Endothelial cell of umbilical vein (primary cell): ENCODE results near the gene PKP3. TPM values are rescaled to one million over a fixed set of nuclear protein-coding genes. Genes with fewer than 3 reads are reported as not detected.
"Not testable (repeated sequence)": the region's sequence is repeated elsewhere in the genome, so short reads cannot be mapped to it uniquely, and the experiment has no call there.

Experiments
- BruUV-seq: library from RNA; stranded (reverse); fragments of 400-500 nt; replicated peaks from 2 replicates; lab custom pipeline; 2021; lab: Mats Ljungman, UMichigan
- CTCF ChIA-PET: fragments of 300-600, 350-600 bp; sonication (Branson Sonifier 250); formaldehyde crosslinking; loops from one replicate; lab custom pipeline; 2021; ENCODE audit warnings: antibody characterized with exemption, inconsistent platforms; lab: Charles Lee
- POLR2A ChIA-PET: fragments of 300-600, 350-600 bp; sonication (Branson Sonifier 250); formaldehyde crosslinking; loops from one replicate; lab custom pipeline; 2021; ENCODE audit warnings: antibody characterized with exemption, inconsistent platforms; lab: Charles Lee
- DNase-seq: peaks from one replicate; pipeline ENCODE4 v3.0.0-alpha.2; 2011; ENCODE audit warnings: low read depth, low spot score
- FAIRE-seq: peaks from 2 replicates; lab custom pipeline; 2011; peaks lifted over from hg19 to GRCh38; lab: Jason Lieb, UNC
- H2AFZ ChIP-seq: 2 replicates; pipeline ENCODE4 v1.6.0; 2012; ENCODE audit warnings: low read depth, low read length, control low read depth, inconsistent platforms
- H3K27ac ChIP-seq: 2 replicates; pipeline ENCODE4 v1.5.1; 2011; ENCODE audit warnings: low read depth, mild to moderate bottlenecking, control low read depth, low read length, moderate library complexity; ENCODE audit not compliant: insufficient read depth
- H3K27me3 ChIP-seq, 2 experiments: 2 replicates each; pipeline versions ENCODE4 v1.6.0 to v1.6.1; 2011; ENCODE audit warnings: low read length in 2 of 2, mixed read lengths in 1 of 2; ENCODE audit not compliant: control insufficient read depth in 2 of 2, insufficient read depth in 2 of 2
- H3K36me3 ChIP-seq, 2 experiments: 2 replicates in 1 of 2; 3 replicates in 1 of 2; pipeline ENCODE4 v1.5.1; 2011; ENCODE audit warnings: low read length in 2 of 2, mild to moderate bottlenecking in 1 of 2, moderate library complexity in 1 of 2; ENCODE audit not compliant: control insufficient read depth in 2 of 2, insufficient read depth in 2 of 2; ENCODE audit errors: extremely low read depth in 1 of 2
- H3K4me1 ChIP-seq: 3 replicates; pipeline ENCODE4 v1.5.1; 2011; ENCODE audit warnings: mild to moderate bottlenecking, low read length; ENCODE audit not compliant: control insufficient read depth, insufficient read depth; ENCODE audit errors: extremely low read depth
- H3K4me2 ChIP-seq: 2 replicates; pipeline ENCODE4 v1.6.1; 2011; ENCODE audit warnings: low read length, control low read depth, mixed read lengths; ENCODE audit not compliant: insufficient read depth
- H3K4me3 ChIP-seq, 3 experiments: fragments of 200-600 bp in 1 of 3; sonication (generic), shearing (Covaris generic) in 1 of 3; replicated peaks in 1 of 3; 2 replicates each; pipeline ENCODE4 v1.5.1; 2011 to 2016; ENCODE audit warnings: control low read depth in 3 of 3, low read length in 3 of 3, mild to moderate bottlenecking in 2 of 3, inconsistent platforms in 1 of 3, low read depth in 1 of 3, moderate library complexity in 1 of 3; ENCODE audit not compliant: insufficient read depth in 1 of 3
- H3K79me2 ChIP-seq: 2 replicates; pipeline ENCODE4 v1.6.0; 2012; ENCODE audit warnings: low read length, inconsistent platforms; ENCODE audit not compliant: control insufficient read depth, insufficient read depth
- H3K9ac ChIP-seq: replicated peaks from 2 replicates; pipeline ENCODE3; 2011; ENCODE audit warnings: low read length, control low read depth; ENCODE audit not compliant: insufficient read depth; ENCODE audit errors: extremely low read depth
- H3K9me1 ChIP-seq: replicated peaks from 3 replicates; pipeline ENCODE4 v1.6.0; 2011; ENCODE audit warnings: mild to moderate bottlenecking, low read length; ENCODE audit not compliant: control insufficient read depth, insufficient read depth; ENCODE audit errors: extremely low read depth
- H3K9me3 ChIP-seq: replicated peaks from 2 replicates; pipeline ENCODE4 v1.5.1; 2012; ENCODE audit warnings: low read length, inconsistent platforms; ENCODE audit not compliant: control insufficient read depth, insufficient read depth
- H4K20me1 ChIP-seq: replicated peaks from 2 replicates; pipeline ENCODE3; 2011; ENCODE audit warnings: mild to moderate bottlenecking, low read length; ENCODE audit not compliant: control insufficient read depth, insufficient read depth; ENCODE audit errors: extremely low read depth
- CTCF ChIP-seq, 2 donors: IDR thresholded peaks; 1 replicate in 1 of 2; 2 replicates in 1 of 2; pipeline ENCODE4 v1.5.1; 2011; ENCODE audit warnings: low read length in 2 of 2, mild to moderate bottlenecking in 2 of 2, moderate library complexity in 2 of 2, control low read depth in 1 of 2, inconsistent platforms in 1 of 2, low read depth in 1 of 2; ENCODE audit not compliant: insufficient read depth in 1 of 2; ENCODE audit errors: extremely low read depth in 1 of 2
- EZH2 ChIP-seq: IDR thresholded peaks from 2 replicates; pipeline ENCODE4 v1.6.1; 2012; ENCODE audit warnings: borderline replicate concordance, low read depth, mild to moderate bottlenecking, moderate library complexity, low read length, inconsistent platforms; ENCODE audit not compliant: severe bottlenecking
- FOS ChIP-seq: IDR thresholded peaks from 2 replicates; pipeline ENCODE4 v1.6.1; 2011; ENCODE audit warnings: mild to moderate bottlenecking, low read length, moderate library complexity, borderline replicate concordance; ENCODE audit not compliant: insufficient read depth
- GATA2 ChIP-seq: IDR thresholded peaks from 2 replicates; pipeline ENCODE4 v1.7.0; 2011; ENCODE audit warnings: low read depth, mild to moderate bottlenecking, moderate library complexity, mixed read lengths, low read length; ENCODE audit not compliant: insufficient read length, insufficient read depth
- dilution Hi-C: fragments of 300-500 bp; cut with MboI; formaldehyde crosslinking; loops from one replicate; pipeline ENCODE4 v1.15.0; 2019; ENCODE audit warnings: low sequenced_read_pairs; ENCODE audit not compliant: extremely low pct_ligation_motif_present
- intact Hi-C: fragments of 100-400 bp; cut with micrococcal nuclease; formaldehyde crosslinking; loops from one replicate; pipeline ENCODE4 v1.10.0; 2022
- polyA plus RNA-seq, 4 experiments: library from polyadenylated mRNA; depleted of rRNA in 3 of 4; stranded (reverse) in 3 of 4; unstranded in 1 of 4; fragments of >200 nt; gene quantifications; 2 replicates each; pipeline versions ENCODE4 v1.2.1 to v1.2.3, GENCODE V29; 2011 to 2012; ENCODE audit warnings: missing spikeins in 1 of 4
- total RNA-seq: library from RNA; stranded (reverse); gene quantifications from 2 replicates; pipeline ENCODE4 v1.2.3, GENCODE V29; 2021

Gene PKP3
- total and polyA plus RNA-seq, 2 donors (not counting 3 experiments of a cell fraction or from before 2014, with no cell fraction given) = 0.27 to 0.59 TPM

- intact Hi-C loops = no loop called here
- FAIRE-seq (no peak), DNase-seq (no peak)
- peaks cover 7 to 14% of the 10 kb centered on the region in 2 experiments for H3K27me3 ChIP-seq
- no peak for TF ChIP-seq CTCF (IDR thresholded peaks at IDR 0.05; ENCODE audit: extremely low read depth in 1 of 2, insufficient read depth in 1 of 2, low read depth in 1 of 2, low read length in 2 of 2)
- no peak for TF ChIP-seq FOS
- no peak for TF ChIP-seq GATA2
- H4K20me1 ChIP-seq = no peaks in the 10 kb centered on the region
- BruUV-seq = no TSS peak
- no peaks in the 10 kb centered on the region for H3K36me3 ChIP-seq
- H3K9me1 ChIP-seq = no peaks in the 10 kb centered on the region
- ChIA-PET CTCF (interaction anchor here (1.2 kb wide), 1 partner anchor 16 kb away, joined by 3 read pairs; no protein-coding TSS in a partner anchor), POLR2A (no interaction called here)
- no peak overlapping the region for H3K4me3 ChIP-seq
- H2AFZ ChIP-seq = no peak overlapping the region
- H3K4me1 ChIP-seq = no peaks in the 10 kb centered on the region
- no peak overlapping the region for H3K27ac ChIP-seq
- H3K79me2 ChIP-seq = no peaks in the 10 kb centered on the region
- dilution Hi-C loops = no loop called here
- H3K9me3 ChIP-seq = no peaks in the 10 kb centered on the region
- H3K4me2 ChIP-seq = no peak overlapping the region
- H3K9ac ChIP-seq = no peak overlapping the region
Measured at GRCh38 chr11:424232-424631, 30.2 kb downstream of the PKP3 start.

GRCh38 chr11:424766-425165, 30.8 kb downstream of the PKP3 start:
- FAIRE-seq, H2AFZ ChIP-seq, dilution Hi-C loops, BruUV-seq, H3K9me3 ChIP-seq, H3K4me1 ChIP-seq, POLR2A ChIA-PET, H4K20me1 ChIP-seq, H3K36me3 ChIP-seq, H3K4me3 ChIP-seq, H3K9ac ChIP-seq, H3K27ac ChIP-seq, H3K4me2 ChIP-seq, H3K79me2 ChIP-seq, DNase-seq, H3K9me1 ChIP-seq, intact Hi-C loops: not testable (repeated sequence)
- peaks cover 7 to 14% of the 10 kb centered on the region in 2 experiments for H3K27me3 ChIP-seq
- CTCF ChIA-PET = interaction anchor here (1.2 kb wide), 1 partner anchor 15 kb away, joined by 3 read pairs; no protein-coding TSS in a partner anchor
- TF ChIP-seq EZH2 = peak; percentile 26
